Tibial nerve (tissue), 4 donors: ENCODE data around the gene NASP. TPM values are rescaled to one million over a fixed set of nuclear protein-coding genes. Genes with fewer than 3 reads are reported as not detected.

Experiments
- DNase-seq, 2 donors: peaks; one replicate each; pipeline ENCODE4 v3.0.0-alpha.2; 2019; ENCODE audit warnings: low spot score in 2 of 2
- H3K27ac ChIP-seq, 4 donors: fragments of 200-600 bp; sonication (generic) in 3 of 4; one replicate each; pipeline ENCODE4 v1.5.1; 2017 to 2019; ENCODE audit warnings: mild to moderate bottlenecking in 1 of 4
- H3K27me3 ChIP-seq, 2 donors: fragments of 200-600 bp; sonication (generic) in 1 of 2; one replicate each; pipeline versions ENCODE4 v1.5.1 to v1.6.0; 2017 to 2019
- H3K36me3 ChIP-seq, 3 donors: fragments of 200-600 bp; sonication (generic); one replicate each; pipeline ENCODE4 v1.5.1; 2018 to 2019
- H3K4me1 ChIP-seq, 4 donors: fragments of 200-600 bp; sonication (generic) in 3 of 4; one replicate each; pipeline ENCODE4 v1.5.1; 2017 to 2019
- H3K4me3 ChIP-seq, 4 donors: fragments of 200-600 bp; sonication (generic) in 3 of 4; one replicate each; pipeline ENCODE4 v1.5.1; 2017 to 2019; ENCODE audit warnings: mild to moderate bottlenecking in 1 of 4, moderate library complexity in 1 of 4
- H3K9me3 ChIP-seq, 4 donors: fragments of 200-600 bp; sonication (generic) in 3 of 4; one replicate each; pipeline ENCODE4 v1.5.1; 2017 to 2019
- EP300 ChIP-seq, 2 donors: sonication (generic); formaldehyde crosslinking; IDR thresholded peaks; one replicate each; pipeline ENCODE4 v1.6.1; 2017; ENCODE audit warnings: antibody characterized with exemption in 2 of 2, mild to moderate bottlenecking in 1 of 2
- POLR2A ChIP-seq, 2 donors: fragments of 450-650 bp; IDR thresholded peaks; one replicate each; pipeline ENCODE4 v1.6.1; 2017; ENCODE audit warnings: antibody characterized with exemption in 2 of 2, mild to moderate bottlenecking in 2 of 2, moderate library complexity in 2 of 2
- WGBS, 2 donors: methylation state at CpG; one replicate each; pipeline ENCODE4 v1.1.5; 2018; 5-methylcytosine and 5-hydroxymethylcytosine counted together
- total RNA-seq, 4 donors: library from RNA; depleted of rRNA; stranded (reverse); fragments of >200 nt; gene quantifications; one replicate each; pipeline ENCODE4 v1.1.0, GENCODE V29; 2016
- TF ChIP-seq, protein P1 (sequence below), 5 experiments: fragments of 200-600 bp in 3 of 5; fragments of 450-650 bp in 2 of 5; sonication (generic) in 3 of 5; IDR thresholded peaks; one replicate each; pipeline ENCODE4 v1.5.1; 2016 to 2019; ENCODE audit warnings: antibody characterized with exemption in 5 of 5, mild to moderate bottlenecking in 3 of 5, moderate library complexity in 2 of 5

NASP gene
- total RNA-seq, 4 donors from 2014 or later, result 71.2 to 105 (median 80.6) TPM

DNA sequence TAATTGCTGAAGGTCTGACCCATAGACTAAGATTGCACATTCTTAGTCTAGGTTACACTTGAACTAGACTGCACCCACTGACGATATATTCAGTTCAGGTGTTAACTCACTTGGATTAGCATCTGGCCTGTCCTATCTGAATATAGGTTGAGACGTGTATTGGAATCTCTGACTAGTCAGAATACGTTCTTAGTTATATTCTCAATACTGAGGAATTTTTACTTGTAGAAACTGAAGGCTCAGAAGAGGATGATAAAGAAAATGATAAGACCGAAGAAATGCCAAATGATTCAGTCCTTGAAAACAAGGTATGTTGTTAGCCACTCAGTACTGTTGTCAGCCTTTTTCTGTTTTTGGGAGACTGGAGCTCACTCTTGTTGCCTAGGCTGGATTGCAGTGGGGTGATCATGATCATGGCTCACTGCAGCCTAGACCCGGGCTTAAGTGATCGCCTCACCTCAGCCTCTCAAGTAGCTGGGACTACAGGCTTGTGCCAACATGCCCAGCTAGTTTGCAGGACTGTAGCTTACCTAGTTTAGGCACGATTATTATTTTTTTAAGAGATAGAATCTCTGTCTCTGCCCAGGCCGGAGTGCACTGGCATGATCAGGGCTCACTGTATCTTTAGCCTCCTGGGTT, 29.2 kb downstream of the NASP start:
- H3K4me3 ChIP-seq, result no peak overlapping the region
- DNase-seq, result no peak
- H3K27me3 ChIP-seq, result no peaks in the 10 kb centered on the region
- WGBS, 2 donors, result 83 to 92% methylated on average over 8 of the region's 8 CpGs
- TF ChIP-seq EP300 (IDR thresholded peaks at IDR 0.05) (no peak), POLR2A (IDR thresholded peaks at IDR 0.05) (no peak)
- TF ChIP-seq, protein P1, sequence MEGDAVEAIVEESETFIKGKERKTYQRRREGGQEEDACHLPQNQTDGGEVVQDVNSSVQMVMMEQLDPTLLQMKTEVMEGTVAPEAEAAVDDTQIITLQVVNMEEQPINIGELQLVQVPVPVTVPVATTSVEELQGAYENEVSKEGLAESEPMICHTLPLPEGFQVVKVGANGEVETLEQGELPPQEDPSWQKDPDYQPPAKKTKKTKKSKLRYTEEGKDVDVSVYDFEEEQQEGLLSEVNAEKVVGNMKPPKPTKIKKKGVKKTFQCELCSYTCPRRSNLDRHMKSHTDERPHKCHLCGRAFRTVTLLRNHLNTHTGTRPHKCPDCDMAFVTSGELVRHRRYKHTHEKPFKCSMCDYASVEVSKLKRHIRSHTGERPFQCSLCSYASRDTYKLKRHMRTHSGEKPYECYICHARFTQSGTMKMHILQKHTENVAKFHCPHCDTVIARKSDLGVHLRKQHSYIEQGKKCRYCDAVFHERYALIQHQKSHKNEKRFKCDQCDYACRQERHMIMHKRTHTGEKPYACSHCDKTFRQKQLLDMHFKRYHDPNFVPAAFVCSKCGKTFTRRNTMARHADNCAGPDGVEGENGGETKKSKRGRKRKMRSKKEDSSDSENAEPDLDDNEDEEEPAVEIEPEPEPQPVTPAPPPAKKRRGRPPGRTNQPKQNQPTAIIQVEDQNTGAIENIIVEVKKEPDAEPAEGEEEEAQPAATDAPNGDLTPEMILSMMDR (IDR thresholded peaks at IDR 0.05), result no peak
- peaks cover 0 to 5% (median 0%) of the 10 kb centered on the region in 4 donors for H3K4me1 ChIP-seq
- H3K27ac ChIP-seq, result no peak overlapping the region
- H3K9me3 ChIP-seq, result no peaks in the 10 kb centered on the region
- H3K36me3 ChIP-seq, result peaks cover 0 to 82% (median 33%) of the 10 kb centered on the region in 3 donors

DNA sequence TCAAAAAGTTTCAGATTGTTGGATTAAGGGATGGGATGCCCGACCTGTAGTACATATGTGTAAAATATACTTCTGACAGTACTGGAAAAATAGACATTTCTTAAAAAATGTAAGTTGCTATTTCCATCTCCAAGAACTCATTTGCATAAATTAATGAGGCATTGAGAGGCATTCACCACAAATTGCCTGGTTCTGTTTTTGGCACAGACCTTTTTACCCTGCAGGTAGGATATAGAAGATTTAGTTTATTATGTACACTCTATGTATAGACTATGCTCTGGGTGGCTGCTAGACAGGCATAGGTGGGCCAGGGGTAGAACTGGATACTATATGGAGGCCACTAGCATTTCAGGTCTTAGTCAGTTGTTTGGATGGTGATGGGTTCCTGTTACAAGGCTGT, 32.0 kb downstream of the NASP start:
- DNase-seq, result no peak
- Histone ChIP-seq H3K27ac (no peak overlapping the region), H3K9me3 (no peaks in the 10 kb centered on the region), H3K4me3 (no peak overlapping the region), H3K36me3 (peaks cover 0 to 83% (median 26%) of the 10 kb centered on the region in 3 donors), H3K4me1 (no peaks in the 10 kb centered on the region), H3K27me3 (no peaks in the 10 kb centered on the region)
- 73 to 97% methylated on average over 1 of the region's 1 CpG for WGBS, 2 donors
- TF ChIP-seq EP300 (IDR thresholded peaks at IDR 0.05), result no peak
- TF ChIP-seq, protein P1 (IDR thresholded peaks at IDR 0.05), result no peak
- TF ChIP-seq POLR2A (IDR thresholded peaks at IDR 0.05), result no peak

DNA sequence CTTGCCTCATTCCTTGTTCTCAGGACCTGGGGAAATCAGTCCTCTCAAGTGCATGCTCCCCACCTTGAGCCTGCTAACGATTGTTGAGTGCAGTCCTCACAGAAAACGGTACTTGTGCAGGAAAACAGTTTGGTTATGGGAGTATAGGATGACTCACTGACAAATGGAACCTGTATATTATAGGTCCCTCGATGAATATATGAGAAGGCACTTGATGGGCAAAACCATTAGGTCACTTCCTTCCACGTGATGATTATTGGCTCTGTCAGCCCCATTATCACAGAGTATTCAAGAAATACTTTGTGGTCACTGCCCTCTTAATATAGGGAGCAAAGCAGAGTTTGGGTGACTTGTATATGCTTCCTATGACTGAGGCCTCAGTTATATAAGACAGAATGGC, 33.8 kb downstream of the NASP start:
- Histone ChIP-seq H3K36me3 (peaks cover 0 to 93% (median 26%) of the 10 kb centered on the region in 3 donors), H3K4me3 (no peak overlapping the region), H3K9me3 (no peaks in the 10 kb centered on the region), H3K27me3 (no peaks in the 10 kb centered on the region), H3K4me1 (peaks cover 0 to 16% (median 2%) of the 10 kb centered on the region in 4 donors), H3K27ac (no peak overlapping the region)
- no peak for DNase-seq
- WGBS, 2 donors, result 73 to 78% methylated on average over 4 of the region's 4 CpGs
- no peak for TF ChIP-seq EP300 (IDR thresholded peaks at IDR 0.05)

DNA sequence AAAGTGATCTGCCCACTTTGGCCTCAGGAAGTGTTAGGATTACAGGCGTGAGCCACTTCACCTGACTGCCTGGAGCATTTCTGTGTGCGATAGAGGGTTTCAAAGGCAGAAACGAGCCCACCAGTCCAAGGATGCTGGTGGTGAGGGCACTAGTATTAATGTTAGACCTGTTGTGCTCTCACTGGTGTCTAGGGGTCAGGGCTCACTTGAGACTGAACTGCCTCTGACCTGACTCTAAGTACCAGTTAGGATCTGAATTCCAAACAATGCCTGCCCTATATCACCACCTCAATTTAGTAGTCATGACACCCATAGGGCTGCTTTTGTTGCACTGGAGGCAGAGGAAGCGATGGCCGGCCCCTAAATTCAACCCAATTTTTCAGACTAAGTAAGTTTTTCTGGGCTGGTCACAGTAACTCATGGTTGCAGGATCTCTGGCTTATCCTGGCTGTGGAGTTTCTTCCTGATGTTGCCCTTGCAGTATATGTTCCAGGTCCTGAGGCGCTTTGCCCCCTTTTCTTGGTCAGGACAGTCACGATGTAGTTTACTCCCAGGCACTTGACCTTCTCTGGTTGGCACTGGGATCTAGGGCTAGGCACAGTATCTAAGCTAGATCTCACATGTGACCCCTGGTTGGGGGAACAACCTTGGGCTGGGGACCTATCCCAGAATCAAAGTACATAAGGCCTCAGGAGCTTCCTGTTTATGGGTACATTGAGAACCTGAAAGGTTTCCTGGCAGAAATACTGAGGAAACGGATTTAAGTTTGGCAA, 35.5 kb downstream of the NASP start:
- H3K4me1 ChIP-seq, result peaks cover 0 to 33% (median 2%) of the 10 kb centered on the region in 4 donors
- no peak for DNase-seq
- 62 to 66% methylated on average over 8 of the region's 8 CpGs for WGBS, 2 donors
- TF ChIP-seq, protein P1 (IDR thresholded peaks at IDR 0.05), result no peak
- TF ChIP-seq EP300 (IDR thresholded peaks at IDR 0.05), result peak; percentile 68 to 75
- peaks cover 0 to 94% (median 32%) of the 10 kb centered on the region in 3 donors for H3K36me3 ChIP-seq
- H3K27ac ChIP-seq, result peak overlapping the region in 2 of 4 donors; percentile 36 to 76
- H3K4me3 ChIP-seq, result no peak overlapping the region
- H3K27me3 ChIP-seq, result no peaks in the 10 kb centered on the region
- no peaks in the 10 kb centered on the region for H3K9me3 ChIP-seq

DNA sequence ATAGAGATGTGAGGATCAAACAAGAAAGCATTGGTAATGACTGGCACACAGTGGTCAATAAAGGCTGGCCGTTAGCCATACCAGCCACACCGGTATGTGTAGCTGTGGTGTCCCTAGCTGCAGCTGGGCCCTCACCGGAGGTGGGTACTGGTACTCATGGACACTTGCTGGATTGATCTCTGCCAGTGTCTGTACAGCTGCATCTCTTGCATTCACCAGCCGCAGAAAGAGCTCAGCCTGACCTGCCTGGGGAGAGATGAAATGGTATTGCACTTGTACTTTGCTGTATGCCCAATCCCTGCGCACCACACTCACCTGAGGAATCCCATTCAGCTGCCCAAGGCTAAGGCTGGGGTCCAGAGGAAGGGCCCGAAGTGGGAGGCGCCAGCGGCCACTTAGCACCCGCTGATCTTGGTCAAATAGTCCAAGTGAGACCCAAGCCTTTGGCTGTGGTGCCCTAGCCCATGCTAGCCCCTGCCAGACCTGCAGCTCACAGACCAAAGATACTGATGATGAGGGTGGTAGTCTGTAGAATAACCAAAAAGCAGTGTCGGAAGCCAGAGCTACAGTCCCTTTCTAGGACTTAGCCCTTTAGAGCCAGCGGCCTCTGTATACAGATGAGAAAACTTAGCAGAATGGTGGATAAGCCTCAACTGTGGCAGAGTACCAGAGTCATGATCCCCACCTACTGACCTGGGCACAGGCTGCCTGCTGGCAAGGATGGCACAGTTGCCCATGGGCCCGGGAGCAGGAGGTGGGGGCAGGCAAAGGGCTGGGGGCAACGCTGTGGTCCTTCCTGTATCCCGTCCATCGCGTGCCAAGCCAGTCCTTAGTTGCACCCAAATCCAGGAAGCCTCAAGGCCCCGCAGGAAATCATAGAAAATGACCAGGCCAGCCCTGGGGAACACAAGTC, 37.0 kb downstream of the NASP start:
- H3K27ac ChIP-seq, result peak overlapping the region in 3 of 4 donors; percentile 12 to 70 (median 60)
- no peak for DNase-seq
- no peak overlapping the region for H3K4me3 ChIP-seq
- 83 to 91% methylated on average over 17 of the region's 17 CpGs for WGBS, 2 donors
- H3K27me3 ChIP-seq, result no peaks in the 10 kb centered on the region
- peaks cover 0 to 90% (median 31%) of the 10 kb centered on the region in 3 donors for H3K36me3 ChIP-seq
- no peaks in the 10 kb centered on the region for H3K9me3 ChIP-seq
- H3K4me1 ChIP-seq, result peaks cover 0 to 34% (median 2%) of the 10 kb centered on the region in 4 donors
- TF ChIP-seq EP300 (IDR thresholded peaks at IDR 0.05), result no peak
